Activated T-cell treated with anti-CD3 and anti-CD28 coated beads, Interleukin-2, amount 50 U/mL, for 72 hours (primary cell): ENCODE results near the gene COX6A2. TPM values are rescaled to one million over a fixed set of nuclear protein-coding genes. Genes with fewer than 3 reads are reported as not detected.
A peak's percentile ranks its signal among the peaks of the same experiment; 100 is the strongest.

Experiments used
- ATAC-seq, 2 donors: fragments of 150-1000 bp; cut with Tn5 transposase; replicated peaks in 1 of 2; 2 replicates each; pipeline ENCODE4 v1.10.0; 2021; ENCODE audit warnings: moderate library complexity in 2 of 2, mild to moderate bottlenecking in 1 of 2
- DNase-seq, 2 donors: peaks; one replicate each; pipeline ENCODE4 v3.0.0; 2021 to 2022; ENCODE audit warnings: mixed read lengths in 1 of 2
- H3K27ac Mint-ChIP-seq: one replicate; pipeline ENCODE4 v1.8.0; 2022; ENCODE audit warnings: mild to moderate bottlenecking, moderate library complexity, mixed read lengths
- H3K27me3 Mint-ChIP-seq: one replicate; pipeline ENCODE4 v1.8.0; 2022; ENCODE audit warnings: low read depth, mixed read lengths
- H3K36me3 Mint-ChIP-seq, 2 donors: one replicate each; pipeline ENCODE4 v1.8.0; 2022; ENCODE audit warnings: mixed read lengths in 2 of 2, mild to moderate bottlenecking in 1 of 2; ENCODE audit not compliant: insufficient read depth in 2 of 2
- H3K4me1 Mint-ChIP-seq: one replicate; pipeline ENCODE4 v1.8.0; 2022; ENCODE audit warnings: low read depth, mixed read lengths
- H3K4me3 Mint-ChIP-seq, 2 donors: one replicate each; pipeline ENCODE4 v1.8.0; 2022; ENCODE audit warnings: mild to moderate bottlenecking in 2 of 2, mixed read lengths in 2 of 2, moderate library complexity in 2 of 2
- H3K9me3 Mint-ChIP-seq, 2 donors: one replicate each; pipeline ENCODE4 v1.8.0; 2022; ENCODE audit warnings: mixed read lengths in 2 of 2
- total RNA-seq, 2 donors: library from RNA; stranded (reverse); gene quantifications; one replicate each; pipeline ENCODE4 v1.2.3, GENCODE V29; 2022

The COX6A2 gene
- total RNA-seq: not detected

- H3K4me1 Mint-ChIP-seq: peaks cover 27% of the 10 kb centered on the region
- no peak for DNase-seq
- H3K27ac Mint-ChIP-seq: peak within 1 kb of the TSS; percentile 36
- peaks cover 24% of the 10 kb centered on the region for H3K27me3 Mint-ChIP-seq
- peak within 1 kb of the TSS; percentile 59 to 61 for H3K4me3 Mint-ChIP-seq
- ATAC-seq: no peak
- peaks cover 0 to 2% of the 10 kb centered on the region in 2 donors for H3K36me3 Mint-ChIP-seq
- no peaks in the 10 kb centered on the region for H3K9me3 Mint-ChIP-seq
These were observed at the start of gene COX6A2 for GRCh38 chr16:31428279-31428597. COX6A2 (minus strand) TSS chr16:31428360; CDS start chr16:31428325, 35 bp downstream.

GRCh38 chr16:31477220-31478216 lies 49.4 kb upstream of the COX6A2 start:
- no peak overlapping the region for H3K27ac Mint-ChIP-seq

GRCh38 chr16:31476303-31477219 lies 48.4 kb upstream of the COX6A2 start:
- peaks cover 40% of the 10 kb centered on the region for H3K27me3 Mint-ChIP-seq
- peaks cover 30% of the 10 kb centered on the region for H3K4me1 Mint-ChIP-seq
- DNase-seq (peak; percentile 87 to 88), ATAC-seq (peak; percentile 92)
- no peaks in the 10 kb centered on the region for H3K9me3 Mint-ChIP-seq
- H3K36me3 Mint-ChIP-seq: peaks cover 0 to 3% of the 10 kb centered on the region in 2 donors
- H3K27ac Mint-ChIP-seq: no peak overlapping the region
- peak overlapping the region; percentile 88 to 92 for H3K4me3 Mint-ChIP-seq

More at GRCh38 chr16:31477220-31478216, 49.4 kb upstream of the COX6A2 start:
- DNase-seq (peak; percentile 55 to 59), ATAC-seq (peak; percentile 37 to 54)
- Mint-ChIP-seq H3K4me3 (peak overlapping the region; percentile 88 to 92), H3K36me3 (peaks cover 0 to 1% of the 10 kb centered on the region in 2 donors), H3K27me3 (peaks cover 33% of the 10 kb centered on the region), H3K4me1 (peaks cover 26% of the 10 kb centered on the region), H3K9me3 (no peaks in the 10 kb centered on the region)

GRCh38 chr16:31475946-31476302 lies 47.8 kb upstream of the COX6A2 start:
- peak in 1 of 2 donors; percentile 30 for DNase-seq
- Mint-ChIP-seq H3K4me3 (peak overlapping the region; percentile 88 to 92), H3K27ac (no peak overlapping the region), H3K9me3 (no peaks in the 10 kb centered on the region), H3K4me1 (peaks cover 30% of the 10 kb centered on the region), H3K27me3 (peaks cover 47% of the 10 kb centered on the region), H3K36me3 (peaks cover 0 to 3% of the 10 kb centered on the region in 2 donors)
- no peak for ATAC-seq

GRCh38 chr16:31474773-31475738 lies 46.9 kb upstream of the COX6A2 start:
- H3K4me1 Mint-ChIP-seq: peaks cover 30% of the 10 kb centered on the region
- H3K4me3 Mint-ChIP-seq: peak overlapping the region; percentile 20 to 92
- ATAC-seq (no peak), DNase-seq (no peak)
- H3K9me3 Mint-ChIP-seq: no peaks in the 10 kb centered on the region
- H3K27ac Mint-ChIP-seq: no peak overlapping the region
- H3K27me3 Mint-ChIP-seq: peaks cover 49% of the 10 kb centered on the region
- H3K36me3 Mint-ChIP-seq: peaks cover 0 to 3% of the 10 kb centered on the region in 2 donors

GRCh38 chr16:31474173-31474714 lies 46.1 kb upstream of the COX6A2 start:
- DNase-seq (no peak), ATAC-seq (no peak)
- peaks cover 49% of the 10 kb centered on the region for H3K27me3 Mint-ChIP-seq
- no peak overlapping the region for H3K4me3 Mint-ChIP-seq
- peaks cover 30% of the 10 kb centered on the region for H3K4me1 Mint-ChIP-seq
- H3K27ac Mint-ChIP-seq: no peak overlapping the region
- H3K9me3 Mint-ChIP-seq: no peaks in the 10 kb centered on the region
- peaks cover 0 to 3% of the 10 kb centered on the region in 2 donors for H3K36me3 Mint-ChIP-seq

GRCh38 chr16:31473264-31473984 lies 45.3 kb upstream of the COX6A2 start:
- no peak for ATAC-seq
- Mint-ChIP-seq H3K27me3 (peaks cover 49% of the 10 kb centered on the region), H3K9me3 (no peaks in the 10 kb centered on the region), H3K4me3 (peak overlapping the region; percentile 8 to 32), H3K27ac (no peak overlapping the region), H3K4me1 (peaks cover 29% of the 10 kb centered on the region), H3K36me3 (peaks cover 0 to 3% of the 10 kb centered on the region in 2 donors)
- no peak for DNase-seq

- Mint-ChIP-seq H3K27ac (no peak overlapping the region), H3K36me3 (peaks cover 0 to 3% of the 10 kb centered on the region in 2 donors), H3K4me1 (peaks cover 22% of the 10 kb centered on the region), H3K4me3 (peak overlapping the region; percentile 78 to 85), H3K9me3 (no peaks in the 10 kb centered on the region), H3K27me3 (peaks cover 49% of the 10 kb centered on the region)
- ATAC-seq (peak; percentile 18 to 23), DNase-seq (peak; percentile 51 to 59)
These were observed 44.6 kb upstream of the COX6A2 start for GRCh38 chr16:31472709-31473203.

- Mint-ChIP-seq H3K9me3 (no peaks in the 10 kb centered on the region), H3K27me3 (peaks cover 49% of the 10 kb centered on the region), H3K27ac (peak within 1 kb of the TSS; percentile 57), H3K4me1 (peaks cover 24% of the 10 kb centered on the region), H3K4me3 (peak within 1 kb of the TSS; percentile 78 to 85), H3K36me3 (peaks cover 0 to 3% of the 10 kb centered on the region in 2 donors)
- DNase-seq (no peak), ATAC-seq (no peak)
These were observed 43.9 kb upstream of the COX6A2 start, which contains the start of gene TGFB1I1 for GRCh38 chr16:31471875-31472708. TGFB1I1 (plus strand) TSS chr16:31472152; CDS start chr16:31472189, 37 bp downstream.

- peaks cover 47% of the 10 kb centered on the region for H3K27me3 Mint-ChIP-seq
- peaks cover 24% of the 10 kb centered on the region for H3K4me1 Mint-ChIP-seq
- DNase-seq: no peak
- no peak overlapping the region for H3K27ac Mint-ChIP-seq
- peak overlapping the region in 1 of 2 donors; percentile 44 for H3K4me3 Mint-ChIP-seq
- H3K36me3 Mint-ChIP-seq: peaks cover 0 to 3% of the 10 kb centered on the region in 2 donors
- no peaks in the 10 kb centered on the region for H3K9me3 Mint-ChIP-seq
- no peak for ATAC-seq
These were observed 43.2 kb upstream of the COX6A2 start for GRCh38 chr16:31471241-31471874.
